HepG2 (cell line): ENCODE data around the gene CEP68.

ENCODE experiments used
- CTCF ChIP-seq: sonication (generic); formaldehyde crosslinking; IDR thresholded peaks from 2 replicates; pipeline ENCODE4 v1.5.0; 2020; ENCODE audit warnings: mild to moderate bottlenecking, missing genetic modification reagents, moderate library complexity
- NFE2L1 ChIP-seq: sonication (generic); formaldehyde crosslinking; IDR thresholded peaks from 2 replicates; pipeline ENCODE4 v1.4.0; 2020; ENCODE audit warnings: missing genetic modification reagents, mild to moderate bottlenecking, borderline replicate concordance

GRCh38 chr2:65020943-65021528 is 35.2 kb upstream of the CEP68 start:
- no peak for TF ChIP-seq CTCF (CRISPR knock-in tag)
- no peak for TF ChIP-seq NFE2L1 (CRISPR knock-in tag)
